ENCODE data around the gene BOK.

- TF ChIP-seq CTCF (IDR thresholded peaks at IDR 0.05) (no peak), POLR2A (IDR thresholded peaks at IDR 0.05) (no peak)
Measured at GRCh38 chr2:241617431-241618154, 59.0 kb downstream of the BOK start.

All from body of pancreas (tissue), 4 donors.